GM12878 (cell line): ENCODE results near the gene PLPP3.

Experiments
- BRCA1 ChIP-seq: IDR thresholded peaks from 2 replicates; pipeline ENCODE4 v1.6.1; 2011; ENCODE audit warnings: low read depth, low read length, improper control_type of control experiment
- EED ChIP-seq: sonication (generic); IDR thresholded peaks from 2 replicates; pipeline ENCODE4 v1.6.1; 2016; ENCODE audit warnings: antibody characterized with exemption, low read depth
- EZH2 ChIP-seq: IDR thresholded peaks from 2 replicates; pipeline ENCODE4 v1.6.1; 2012; ENCODE audit warnings: low read depth, mild to moderate bottlenecking, control low read depth, inconsistent platforms, low read length, borderline replicate concordance; ENCODE audit not compliant: control insufficient read depth
- FOXM1 ChIP-seq: IDR thresholded peaks from 2 replicates; pipeline ENCODE4 v1.6.1; 2012; ENCODE audit warnings: low read depth, mild to moderate bottlenecking, inconsistent platforms, low read length, moderate library complexity
- HCFC1 ChIP-seq: fragments of 150-350 bp; IDR thresholded peaks from 2 replicates; pipeline ENCODE4 v1.6.1; 2014; ENCODE audit warnings: low read length
- KDM1A ChIP-seq: fragments of 200-600 bp; sonication (generic); IDR thresholded peaks from 2 replicates; pipeline ENCODE4 v1.6.1; 2016; ENCODE audit warnings: borderline replicate concordance
- MAX ChIP-seq: IDR thresholded peaks from 2 replicates; pipeline ENCODE4 v1.6.1; 2012; ENCODE audit warnings: low read depth, low read length, improper control_type of control experiment
- POLR2A ChIP-seq: IDR thresholded peaks from 2 replicates; pipeline ENCODE4 v1.6.1; 2011; ENCODE audit warnings: low read depth, mild to moderate bottlenecking, low read length
- SP1 ChIP-seq: IDR thresholded peaks from one replicate; pipeline ENCODE4 v1.6.1; 2011; ENCODE audit warnings: low read depth, low read length
- TF ChIP-seq, protein P1 (sequence below), 3 experiments: IDR thresholded peaks in 2 of 3; conservative IDR thresholded peaks in 1 of 3; 2 replicates each; pipeline ENCODE4 v1.5.1; 2011; ENCODE audit warnings: low read depth in 3 of 3, low read length in 3 of 3, mild to moderate bottlenecking in 3 of 3, control low read depth in 2 of 3, moderate library complexity in 2 of 3, inconsistent platforms in 1 of 3, mixed read lengths in 1 of 3; ENCODE audit not compliant: control insufficient read depth in 2 of 3, insufficient read depth in 1 of 3; ENCODE audit errors: extremely low read depth in 1 of 3
- TF ChIP-seq, protein P2 (sequence below): fragments of 450-650 bp; IDR thresholded peaks from 2 replicates; pipeline ENCODE4 v1.6.1; 2018; ENCODE audit warnings: mild to moderate bottlenecking, low read depth, moderate library complexity; ENCODE audit not compliant: partially characterized antibody
- TF ChIP-seq, protein P3 (sequence below): IDR thresholded peaks from 2 replicates; pipeline ENCODE4 v1.6.1; 2012; ENCODE audit warnings: mild to moderate bottlenecking, low read depth, low read length
- TF ChIP-seq, protein P4 (sequence below): IDR thresholded peaks from 2 replicates; pipeline ENCODE4 v1.6.1; 2012; ENCODE audit warnings: low read length, inconsistent platforms

DNA sequence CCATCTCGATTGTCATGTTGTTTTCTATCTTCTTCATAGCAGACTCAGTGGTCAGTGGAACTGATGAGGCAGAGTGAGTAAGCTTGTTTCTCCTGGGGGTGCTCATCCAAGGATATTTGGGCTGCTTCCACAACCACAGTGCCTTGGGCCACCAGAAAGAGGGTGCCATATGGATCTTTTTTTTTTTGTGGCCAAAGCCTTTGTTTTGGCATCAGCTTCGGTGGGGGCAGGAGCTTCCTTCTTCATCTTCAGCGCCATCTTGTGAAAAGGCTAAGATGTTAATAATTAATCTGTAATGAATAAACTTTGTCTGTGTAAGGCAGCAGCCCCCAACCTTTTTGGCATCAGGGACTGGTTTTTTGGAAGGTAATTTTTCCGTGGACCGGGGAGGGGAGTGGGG is 6.6 kb upstream of the PLPP3 start:
- no peak for TF ChIP-seq BRCA1
- TF ChIP-seq MAX, result no peak
- no peak for TF ChIP-seq EED
- no peak for TF ChIP-seq HCFC1
- TF ChIP-seq, protein P1, sequence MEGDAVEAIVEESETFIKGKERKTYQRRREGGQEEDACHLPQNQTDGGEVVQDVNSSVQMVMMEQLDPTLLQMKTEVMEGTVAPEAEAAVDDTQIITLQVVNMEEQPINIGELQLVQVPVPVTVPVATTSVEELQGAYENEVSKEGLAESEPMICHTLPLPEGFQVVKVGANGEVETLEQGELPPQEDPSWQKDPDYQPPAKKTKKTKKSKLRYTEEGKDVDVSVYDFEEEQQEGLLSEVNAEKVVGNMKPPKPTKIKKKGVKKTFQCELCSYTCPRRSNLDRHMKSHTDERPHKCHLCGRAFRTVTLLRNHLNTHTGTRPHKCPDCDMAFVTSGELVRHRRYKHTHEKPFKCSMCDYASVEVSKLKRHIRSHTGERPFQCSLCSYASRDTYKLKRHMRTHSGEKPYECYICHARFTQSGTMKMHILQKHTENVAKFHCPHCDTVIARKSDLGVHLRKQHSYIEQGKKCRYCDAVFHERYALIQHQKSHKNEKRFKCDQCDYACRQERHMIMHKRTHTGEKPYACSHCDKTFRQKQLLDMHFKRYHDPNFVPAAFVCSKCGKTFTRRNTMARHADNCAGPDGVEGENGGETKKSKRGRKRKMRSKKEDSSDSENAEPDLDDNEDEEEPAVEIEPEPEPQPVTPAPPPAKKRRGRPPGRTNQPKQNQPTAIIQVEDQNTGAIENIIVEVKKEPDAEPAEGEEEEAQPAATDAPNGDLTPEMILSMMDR (IDR thresholded peaks at IDR 0.05 in 2 of 3, conservative IDR thresholded peaks at IDR 0.05 in 1 of 3; ENCODE audit: control insufficient read depth in 2 of 3, extremely low read depth in 1 of 3, insufficient read depth in 1 of 3, low read depth in 3 of 3, low read length in 3 of 3), result no peak
- TF ChIP-seq, protein P2, sequence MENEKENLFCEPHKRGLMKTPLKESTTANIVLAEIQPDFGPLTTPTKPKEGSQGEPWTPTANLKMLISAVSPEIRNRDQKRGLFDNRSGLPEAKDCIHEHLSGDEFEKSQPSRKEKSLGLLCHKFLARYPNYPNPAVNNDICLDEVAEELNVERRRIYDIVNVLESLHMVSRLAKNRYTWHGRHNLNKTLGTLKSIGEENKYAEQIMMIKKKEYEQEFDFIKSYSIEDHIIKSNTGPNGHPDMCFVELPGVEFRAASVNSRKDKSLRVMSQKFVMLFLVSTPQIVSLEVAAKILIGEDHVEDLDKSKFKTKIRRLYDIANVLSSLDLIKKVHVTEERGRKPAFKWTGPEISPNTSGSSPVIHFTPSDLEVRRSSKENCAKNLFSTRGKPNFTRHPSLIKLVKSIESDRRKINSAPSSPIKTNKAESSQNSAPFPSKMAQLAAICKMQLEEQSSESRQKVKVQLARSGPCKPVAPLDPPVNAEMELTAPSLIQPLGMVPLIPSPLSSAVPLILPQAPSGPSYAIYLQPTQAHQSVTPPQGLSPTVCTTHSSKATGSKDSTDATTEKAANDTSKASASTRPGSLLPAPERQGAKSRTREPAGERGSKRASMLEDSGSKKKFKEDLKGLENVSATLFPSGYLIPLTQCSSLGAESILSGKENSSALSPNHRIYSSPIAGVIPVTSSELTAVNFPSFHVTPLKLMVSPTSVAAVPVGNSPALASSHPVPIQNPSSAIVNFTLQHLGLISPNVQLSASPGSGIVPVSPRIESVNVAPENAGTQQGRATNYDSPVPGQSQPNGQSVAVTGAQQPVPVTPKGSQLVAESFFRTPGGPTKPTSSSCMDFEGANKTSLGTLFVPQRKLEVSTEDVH, result no peak
- TF ChIP-seq KDM1A, result no peak
- no peak for TF ChIP-seq SP1
- TF ChIP-seq, protein P3, sequence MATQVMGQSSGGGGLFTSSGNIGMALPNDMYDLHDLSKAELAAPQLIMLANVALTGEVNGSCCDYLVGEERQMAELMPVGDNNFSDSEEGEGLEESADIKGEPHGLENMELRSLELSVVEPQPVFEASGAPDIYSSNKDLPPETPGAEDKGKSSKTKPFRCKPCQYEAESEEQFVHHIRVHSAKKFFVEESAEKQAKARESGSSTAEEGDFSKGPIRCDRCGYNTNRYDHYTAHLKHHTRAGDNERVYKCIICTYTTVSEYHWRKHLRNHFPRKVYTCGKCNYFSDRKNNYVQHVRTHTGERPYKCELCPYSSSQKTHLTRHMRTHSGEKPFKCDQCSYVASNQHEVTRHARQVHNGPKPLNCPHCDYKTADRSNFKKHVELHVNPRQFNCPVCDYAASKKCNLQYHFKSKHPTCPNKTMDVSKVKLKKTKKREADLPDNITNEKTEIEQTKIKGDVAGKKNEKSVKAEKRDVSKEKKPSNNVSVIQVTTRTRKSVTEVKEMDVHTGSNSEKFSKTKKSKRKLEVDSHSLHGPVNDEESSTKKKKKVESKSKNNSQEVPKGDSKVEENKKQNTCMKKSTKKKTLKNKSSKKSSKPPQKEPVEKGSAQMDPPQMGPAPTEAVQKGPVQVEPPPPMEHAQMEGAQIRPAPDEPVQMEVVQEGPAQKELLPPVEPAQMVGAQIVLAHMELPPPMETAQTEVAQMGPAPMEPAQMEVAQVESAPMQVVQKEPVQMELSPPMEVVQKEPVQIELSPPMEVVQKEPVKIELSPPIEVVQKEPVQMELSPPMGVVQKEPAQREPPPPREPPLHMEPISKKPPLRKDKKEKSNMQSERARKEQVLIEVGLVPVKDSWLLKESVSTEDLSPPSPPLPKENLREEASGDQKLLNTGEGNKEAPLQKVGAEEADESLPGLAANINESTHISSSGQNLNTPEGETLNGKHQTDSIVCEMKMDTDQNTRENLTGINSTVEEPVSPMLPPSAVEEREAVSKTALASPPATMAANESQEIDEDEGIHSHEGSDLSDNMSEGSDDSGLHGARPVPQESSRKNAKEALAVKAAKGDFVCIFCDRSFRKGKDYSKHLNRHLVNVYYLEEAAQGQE, result no peak
- TF ChIP-seq POLR2A, result no peak
- TF ChIP-seq, protein P4, sequence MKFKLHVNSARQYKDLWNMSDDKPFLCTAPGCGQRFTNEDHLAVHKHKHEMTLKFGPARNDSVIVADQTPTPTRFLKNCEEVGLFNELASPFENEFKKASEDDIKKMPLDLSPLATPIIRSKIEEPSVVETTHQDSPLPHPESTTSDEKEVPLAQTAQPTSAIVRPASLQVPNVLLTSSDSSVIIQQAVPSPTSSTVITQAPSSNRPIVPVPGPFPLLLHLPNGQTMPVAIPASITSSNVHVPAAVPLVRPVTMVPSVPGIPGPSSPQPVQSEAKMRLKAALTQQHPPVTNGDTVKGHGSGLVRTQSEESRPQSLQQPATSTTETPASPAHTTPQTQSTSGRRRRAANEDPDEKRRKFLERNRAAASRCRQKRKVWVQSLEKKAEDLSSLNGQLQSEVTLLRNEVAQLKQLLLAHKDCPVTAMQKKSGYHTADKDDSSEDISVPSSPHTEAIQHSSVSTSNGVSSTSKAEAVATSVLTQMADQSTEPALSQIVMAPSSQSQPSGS, result no peak
- no peak for TF ChIP-seq EZH2
- TF ChIP-seq FOXM1, result no peak
